HepG2 (cell line): ENCODE data around the gene PRR30. TPM values are rescaled to one million over a fixed set of nuclear protein-coding genes. Genes with fewer than 3 reads are reported as not detected.

Source experiments
- BORCS8-MEF2B ChIP-seq: sonication (generic); formaldehyde crosslinking; IDR thresholded peaks from 2 replicates; pipeline ENCODE4 v1.8.0; 2022; ENCODE audit warnings: mild to moderate bottlenecking, missing genetic modification reagents
- ELF4 ChIP-seq: sonication (generic); formaldehyde crosslinking; IDR thresholded peaks from 2 replicates; pipeline ENCODE4 v1.5.0; 2020; ENCODE audit warnings: missing genetic modification reagents, mild to moderate bottlenecking, moderate library complexity, borderline replicate concordance
- GLMP ChIP-seq: sonication (generic); formaldehyde crosslinking; IDR thresholded peaks from 2 replicates; pipeline ENCODE4 v1.9.0; 2021; ENCODE audit warnings: missing genetic modification reagents, mild to moderate bottlenecking, borderline replicate concordance
- HCFC1 ChIP-seq: fragments of 150-350 bp; IDR thresholded peaks from 2 replicates; pipeline ENCODE4 v1.6.1; 2014; ENCODE audit warnings: low read depth, low read length
- HMG20A ChIP-seq: IDR thresholded peaks from 2 replicates; pipeline ENCODE4 v1.6.1; 2016; ENCODE audit warnings: borderline replicate concordance
- HOXD1 ChIP-seq: sonication (generic); formaldehyde crosslinking; IDR thresholded peaks from 2 replicates; pipeline ENCODE4 v1.5.0; 2020; ENCODE audit warnings: missing genetic modification reagents
- KDM5A ChIP-seq: fragments of 200-600 bp; sonication (generic); IDR thresholded peaks from 2 replicates; pipeline ENCODE4 v1.7.0; 2018; ENCODE audit warnings: antibody characterized with exemption, mild to moderate bottlenecking, low read length, borderline replicate concordance
- NBN ChIP-seq: fragments of 450-650 bp; conservative IDR thresholded peaks from 2 replicates; pipeline ENCODE4 v1.6.1; 2017
- REXO4 ChIP-seq: sonication (generic); formaldehyde crosslinking; IDR thresholded peaks from 2 replicates; pipeline ENCODE4 v1.8.0; 2022; ENCODE audit warnings: missing genetic modification reagents, mild to moderate bottlenecking, borderline replicate concordance
- SRY ChIP-seq: sonication (generic); formaldehyde crosslinking; IDR thresholded peaks from 2 replicates; pipeline ENCODE4 v1.8.0; 2022; ENCODE audit warnings: mild to moderate bottlenecking, missing genetic modification reagents
- WIZ ChIP-seq: sonication (generic); formaldehyde crosslinking; IDR thresholded peaks from 2 replicates; pipeline ENCODE4 v1.5.1; 2020; ENCODE audit warnings: mild to moderate bottlenecking, missing genetic modification reagents
- ZFAT ChIP-seq: sonication (generic); formaldehyde crosslinking; conservative IDR thresholded peaks from 2 replicates; pipeline ENCODE4 v1.8.1; 2023; ENCODE audit warnings: missing genetic modification reagents, inconsistent platforms
- ZNF337 ChIP-seq: sonication (generic); formaldehyde crosslinking; IDR thresholded peaks from 2 replicates; pipeline ENCODE4 v1.5.1; 2020; ENCODE audit warnings: missing genetic modification reagents, low read depth, mild to moderate bottlenecking, borderline replicate concordance
- ZNF33B ChIP-seq: sonication (generic); formaldehyde crosslinking; IDR thresholded peaks from 2 replicates; pipeline ENCODE4 v1.5.1; 2020; ENCODE audit warnings: mild to moderate bottlenecking, missing genetic modification reagents
- ZNF574 ChIP-seq: sonication (generic); formaldehyde crosslinking; IDR thresholded peaks from 2 replicates; pipeline ENCODE4 v1.4.0; 2020; ENCODE audit warnings: missing genetic modification reagents
- ZNF691 ChIP-seq: sonication (generic); formaldehyde crosslinking; IDR thresholded peaks from 2 replicates; pipeline ENCODE4 v1.4.0; 2020; ENCODE audit warnings: missing genetic modification reagents, low read depth, mild to moderate bottlenecking, borderline replicate concordance
- ZSCAN21 ChIP-seq: sonication (generic); formaldehyde crosslinking; IDR thresholded peaks from 2 replicates; pipeline ENCODE4 v1.8.0; 2022; ENCODE audit warnings: mild to moderate bottlenecking, missing genetic modification reagents, moderate library complexity, borderline replicate concordance
- polyA plus RNA-seq, 8 experiments: library from polyadenylated mRNA; depleted of rRNA in 3 of 8; stranded (reverse) in 7 of 8; unstranded in 1 of 8; fragments of >200 nt; fragmentation: Illumina TruSeq in 4 of 8; extraction: Trizol in 4 of 8; gene quantifications; 2 replicates each; pipeline versions ENCODE4 v1.2.1 to v1.2.3, GENCODE V29; 2011 to 2016; ENCODE audit warnings: low read depth in 4 of 8, missing spikeins in 1 of 8, mixed read lengths in 1 of 8; ENCODE audit not compliant: insufficient read depth in 1 of 8
- total RNA-seq, 5 experiments: library from RNA; depleted of rRNA; stranded (reverse); fragments of >200 nt; fragmentation: Illumina TruSeq; extraction: Trizol; gene quantifications; 2 replicates each; pipeline ENCODE4 v1.2.3, GENCODE V29; 2016; ENCODE audit warnings: low read depth in 1 of 5
- TF ChIP-seq, protein P1 (sequence below): sonication (generic); formaldehyde crosslinking; IDR thresholded peaks from 2 replicates; pipeline ENCODE4 v1.4.0; 2020; ENCODE audit warnings: mild to moderate bottlenecking, missing genetic modification reagents
- TF ChIP-seq, protein P2 (sequence below): sonication (generic); formaldehyde crosslinking; IDR thresholded peaks from 2 replicates; pipeline ENCODE4 v1.4.0; 2020; ENCODE audit warnings: low read depth, mild to moderate bottlenecking, missing genetic modification reagents

Gene PRR30
- total and polyA plus RNA-seq, 2 of the 13 experiments (the other 11 are each of a cell fraction or from before 2014, with no cell fraction given), result not detected

- TF ChIP-seq WIZ (CRISPR knock-in tag) (no peak), HOXD1 (CRISPR knock-in tag) (no peak), ZFAT (no peak), NBN (no peak), ZSCAN21 (peak; percentile 54; the same call in 1 of the 2 replicates), HCFC1 (no peak), ELF4 (no peak), ZNF574 (CRISPR knock-in tag) (peak; percentile 38; the same call in 1 of the 2 replicates), HMG20A (CRISPR knock-in tag) (no peak), REXO4 (CRISPR knock-in tag) (no peak; the same call in 1 of the 2 replicates), ZNF337 (CRISPR knock-in tag) (no peak), BORCS8-MEF2B (CRISPR knock-in tag) (no peak), ZNF691 (CRISPR knock-in tag) (no peak; the same call in 1 of the 2 replicates), KDM5A (no peak), GLMP (CRISPR knock-in tag) (no peak), ZNF33B (CRISPR knock-in tag) (peak; percentile 71; the same call in 1 of the 2 replicates), SRY (CRISPR knock-in tag) (0 out of 2 replicates have a peak, but pooled peaks have one; percentile 34)
- TF ChIP-seq, protein P1, sequence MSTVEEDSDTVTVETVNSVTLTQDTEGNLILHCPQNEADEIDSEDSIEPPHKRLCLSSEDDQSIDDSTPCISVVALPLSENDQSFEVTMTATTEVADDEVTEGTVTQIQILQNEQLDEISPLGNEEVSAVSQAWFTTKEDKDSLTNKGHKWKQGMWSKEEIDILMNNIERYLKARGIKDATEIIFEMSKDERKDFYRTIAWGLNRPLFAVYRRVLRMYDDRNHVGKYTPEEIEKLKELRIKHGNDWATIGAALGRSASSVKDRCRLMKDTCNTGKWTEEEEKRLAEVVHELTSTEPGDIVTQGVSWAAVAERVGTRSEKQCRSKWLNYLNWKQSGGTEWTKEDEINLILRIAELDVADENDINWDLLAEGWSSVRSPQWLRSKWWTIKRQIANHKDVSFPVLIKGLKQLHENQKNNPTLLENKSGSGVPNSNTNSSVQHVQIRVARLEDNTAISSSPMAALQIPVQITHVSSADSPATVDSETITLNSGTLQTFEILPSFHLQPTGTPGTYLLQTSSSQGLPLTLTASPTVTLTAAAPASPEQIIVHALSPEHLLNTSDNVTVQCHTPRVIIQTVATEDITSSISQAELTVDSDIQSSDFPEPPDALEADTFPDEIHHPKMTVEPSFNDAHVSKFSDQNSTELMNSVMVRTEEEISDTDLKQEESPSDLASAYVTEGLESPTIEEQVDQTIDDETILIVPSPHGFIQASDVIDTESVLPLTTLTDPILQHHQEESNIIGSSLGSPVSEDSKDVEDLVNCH (CRISPR knock-in tag), result no peak
- TF ChIP-seq, protein P2, sequence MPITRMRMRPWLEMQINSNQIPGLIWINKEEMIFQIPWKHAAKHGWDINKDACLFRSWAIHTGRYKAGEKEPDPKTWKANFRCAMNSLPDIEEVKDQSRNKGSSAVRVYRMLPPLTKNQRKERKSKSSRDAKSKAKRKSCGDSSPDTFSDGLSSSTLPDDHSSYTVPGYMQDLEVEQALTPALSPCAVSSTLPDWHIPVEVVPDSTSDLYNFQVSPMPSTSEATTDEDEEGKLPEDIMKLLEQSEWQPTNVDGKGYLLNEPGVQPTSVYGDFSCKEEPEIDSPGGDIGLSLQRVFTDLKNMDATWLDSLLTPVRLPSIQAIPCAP, result no peak
These were observed 20.5 kb downstream of the PRR30 start, which contains the start of gene CGREF1 (continued) for GRCh38 chr2:27118525-27119329.
